Measurements from ENCODE around the gene NDUFAF8.

DNA sequence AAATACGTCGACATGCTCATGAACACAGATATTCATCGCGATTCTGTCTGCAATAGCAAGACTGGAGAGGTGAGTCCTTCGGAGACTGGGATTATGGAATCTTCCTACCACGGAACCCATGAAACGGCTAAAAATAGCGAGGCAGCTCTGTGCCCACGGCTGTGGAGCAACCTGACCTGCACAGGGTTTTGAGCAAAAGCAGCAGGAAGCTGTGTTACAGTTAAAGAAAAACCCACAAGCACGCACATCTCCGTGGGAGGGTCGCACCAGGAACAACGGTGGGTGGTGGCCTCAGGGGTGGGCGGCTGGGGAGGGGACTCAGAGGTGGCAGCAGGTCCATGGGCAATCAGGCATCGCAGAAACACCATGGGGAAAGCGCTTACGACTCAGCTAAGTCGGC is 31.2 kb downstream of the NDUFAF8 start:
- TF ChIP-seq POLR2AphosphoS5 (IDR thresholded peaks at IDR 0.05; ENCODE audit: low read depth, low read length) (no peak), TAF1 (IDR thresholded peaks at IDR 0.05; ENCODE audit: borderline replicate concordance, insufficient read depth, low read length) (no peak), SIN3A (IDR thresholded peaks at IDR 0.05; ENCODE audit: borderline replicate concordance, insufficient read depth, low read length) (no peak)
- TF ChIP-seq, protein P1, sequence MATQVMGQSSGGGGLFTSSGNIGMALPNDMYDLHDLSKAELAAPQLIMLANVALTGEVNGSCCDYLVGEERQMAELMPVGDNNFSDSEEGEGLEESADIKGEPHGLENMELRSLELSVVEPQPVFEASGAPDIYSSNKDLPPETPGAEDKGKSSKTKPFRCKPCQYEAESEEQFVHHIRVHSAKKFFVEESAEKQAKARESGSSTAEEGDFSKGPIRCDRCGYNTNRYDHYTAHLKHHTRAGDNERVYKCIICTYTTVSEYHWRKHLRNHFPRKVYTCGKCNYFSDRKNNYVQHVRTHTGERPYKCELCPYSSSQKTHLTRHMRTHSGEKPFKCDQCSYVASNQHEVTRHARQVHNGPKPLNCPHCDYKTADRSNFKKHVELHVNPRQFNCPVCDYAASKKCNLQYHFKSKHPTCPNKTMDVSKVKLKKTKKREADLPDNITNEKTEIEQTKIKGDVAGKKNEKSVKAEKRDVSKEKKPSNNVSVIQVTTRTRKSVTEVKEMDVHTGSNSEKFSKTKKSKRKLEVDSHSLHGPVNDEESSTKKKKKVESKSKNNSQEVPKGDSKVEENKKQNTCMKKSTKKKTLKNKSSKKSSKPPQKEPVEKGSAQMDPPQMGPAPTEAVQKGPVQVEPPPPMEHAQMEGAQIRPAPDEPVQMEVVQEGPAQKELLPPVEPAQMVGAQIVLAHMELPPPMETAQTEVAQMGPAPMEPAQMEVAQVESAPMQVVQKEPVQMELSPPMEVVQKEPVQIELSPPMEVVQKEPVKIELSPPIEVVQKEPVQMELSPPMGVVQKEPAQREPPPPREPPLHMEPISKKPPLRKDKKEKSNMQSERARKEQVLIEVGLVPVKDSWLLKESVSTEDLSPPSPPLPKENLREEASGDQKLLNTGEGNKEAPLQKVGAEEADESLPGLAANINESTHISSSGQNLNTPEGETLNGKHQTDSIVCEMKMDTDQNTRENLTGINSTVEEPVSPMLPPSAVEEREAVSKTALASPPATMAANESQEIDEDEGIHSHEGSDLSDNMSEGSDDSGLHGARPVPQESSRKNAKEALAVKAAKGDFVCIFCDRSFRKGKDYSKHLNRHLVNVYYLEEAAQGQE (IDR thresholded peaks at IDR 0.05; ENCODE audit: insufficient read depth in 1 of 2, low read depth in 2 of 2, low read length in 2 of 2), result no peak
